GM18868 (cell line): ENCODE data around the gene PPARG.

Source experiments
- ATAC-seq: cut with Tn5 transposase; IDR thresholded peaks from one replicate; pipeline ENCODE4 v1.9.1; 2021; ENCODE audit warnings: mild to moderate bottlenecking, moderate library complexity; ENCODE audit not compliant: unreplicated experiment

The PPARG gene

GRCh38 chr3:12309716-12310115 is 20.8 kb downstream of the PPARG start:
- ATAC-seq: no peak

DNA sequence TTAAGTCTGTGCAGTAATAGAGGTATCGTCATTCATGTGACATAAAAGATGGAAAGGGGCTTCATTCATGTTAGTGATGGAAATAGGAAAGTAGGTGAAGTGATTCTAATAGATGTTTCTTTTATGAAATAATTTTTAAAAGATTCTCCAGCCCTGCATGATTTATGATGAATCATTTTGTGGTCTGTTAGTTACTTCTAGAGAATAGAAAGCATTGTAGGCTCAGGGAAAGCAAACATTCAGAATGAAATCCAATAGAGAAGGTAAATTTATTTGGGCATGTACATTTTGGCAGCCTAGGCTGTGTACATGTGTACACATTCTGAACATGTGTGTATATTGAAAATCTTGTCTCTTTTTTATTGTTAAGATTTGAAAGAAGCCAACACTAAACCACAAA is 23.1 kb downstream of the PPARG start:
- ATAC-seq: no peak

GRCh38 chr3:12313519-12313918 is 24.6 kb downstream of the PPARG start:
- no peak for ATAC-seq

GRCh38 chr3:12316253-12316652 is 27.4 kb downstream of the PPARG start:
- ATAC-seq: no peak

GRCh38 chr3:12316729-12317351 is 28.0 kb downstream of the PPARG start:
- no peak for ATAC-seq

DNA sequence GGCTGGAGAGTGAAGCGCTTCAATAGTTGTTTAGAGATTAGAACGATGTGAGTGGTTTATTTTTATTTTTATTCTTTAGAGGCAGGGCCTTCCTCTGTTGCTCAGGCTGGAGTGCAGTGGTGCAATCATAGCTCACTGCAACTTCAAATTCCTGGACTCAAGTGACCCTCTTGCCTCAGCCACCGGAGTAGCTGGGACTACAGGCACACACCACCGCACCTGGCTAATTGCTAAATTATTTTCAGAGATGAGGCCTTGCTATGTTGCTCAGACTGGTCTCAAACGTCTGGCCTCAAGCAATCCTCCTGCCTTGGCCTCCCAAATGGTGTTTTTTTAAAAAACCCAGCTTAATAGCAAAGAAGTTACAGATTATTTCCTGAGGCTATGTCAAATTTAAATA is 29.0 kb downstream of the PPARG start:
- no peak for ATAC-seq

DNA sequence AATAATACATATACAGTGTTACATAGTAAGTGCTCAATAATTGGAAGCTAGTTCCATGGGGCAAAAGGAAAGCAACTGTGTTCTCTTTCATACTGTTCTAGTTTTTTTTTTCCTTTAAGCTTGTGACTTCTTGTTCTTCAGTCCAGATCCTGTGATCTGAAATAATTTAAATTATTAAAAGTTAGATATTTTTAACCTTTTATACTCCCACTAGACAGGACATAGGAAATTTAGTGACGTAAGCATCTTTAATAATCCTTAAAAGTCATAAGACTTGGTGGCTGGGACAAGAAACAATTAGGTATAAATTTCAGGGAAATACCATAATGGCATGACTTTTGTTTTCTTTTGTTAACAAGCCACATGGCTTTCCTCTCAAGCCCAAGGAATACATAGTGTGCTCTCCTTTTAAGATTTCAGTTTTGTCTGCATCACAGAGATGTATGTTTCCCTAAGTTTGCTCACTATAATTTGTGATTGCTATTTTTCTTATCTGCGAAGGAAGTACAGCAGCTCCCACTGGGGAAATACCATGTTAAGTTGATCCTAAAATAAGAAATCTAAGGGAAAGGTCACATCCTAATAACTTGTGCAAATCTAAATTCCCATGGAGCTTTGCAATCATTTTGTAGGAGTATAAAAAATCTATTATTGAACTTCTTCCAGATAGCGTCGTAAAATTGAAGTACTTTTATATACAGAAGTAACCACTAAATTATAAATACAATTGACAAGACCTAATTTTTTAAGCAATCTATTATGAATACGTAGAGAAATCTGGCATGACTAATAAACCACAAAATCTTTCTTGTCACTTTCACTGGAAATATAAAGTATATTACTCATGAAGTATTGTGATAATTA is 30.1 kb downstream of the PPARG start:
- ATAC-seq: no peak

DNA sequence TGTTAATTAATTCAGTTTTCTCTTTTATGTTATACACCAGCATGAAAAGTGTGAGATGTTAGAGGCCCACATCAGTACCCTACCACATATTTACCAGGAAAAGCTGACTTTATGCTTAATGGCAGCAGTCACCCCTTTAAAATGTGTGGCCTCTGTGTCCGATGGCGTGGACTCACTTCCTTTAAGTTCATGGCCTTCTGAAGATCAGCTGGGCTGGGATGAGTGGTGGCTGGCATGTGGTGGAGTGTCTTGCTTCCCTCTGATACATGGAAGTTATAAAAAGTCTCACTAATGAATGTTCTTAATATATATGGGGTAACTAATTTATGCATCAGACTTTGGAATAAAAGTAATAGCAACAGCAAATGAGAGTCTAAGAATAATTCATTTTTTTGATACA is 32.1 kb downstream of the PPARG start:
- no peak for ATAC-seq

- no peak for ATAC-seq
Observed at GRCh38 chr3:12323237-12323636, 34.4 kb downstream of the PPARG start.

DNA sequence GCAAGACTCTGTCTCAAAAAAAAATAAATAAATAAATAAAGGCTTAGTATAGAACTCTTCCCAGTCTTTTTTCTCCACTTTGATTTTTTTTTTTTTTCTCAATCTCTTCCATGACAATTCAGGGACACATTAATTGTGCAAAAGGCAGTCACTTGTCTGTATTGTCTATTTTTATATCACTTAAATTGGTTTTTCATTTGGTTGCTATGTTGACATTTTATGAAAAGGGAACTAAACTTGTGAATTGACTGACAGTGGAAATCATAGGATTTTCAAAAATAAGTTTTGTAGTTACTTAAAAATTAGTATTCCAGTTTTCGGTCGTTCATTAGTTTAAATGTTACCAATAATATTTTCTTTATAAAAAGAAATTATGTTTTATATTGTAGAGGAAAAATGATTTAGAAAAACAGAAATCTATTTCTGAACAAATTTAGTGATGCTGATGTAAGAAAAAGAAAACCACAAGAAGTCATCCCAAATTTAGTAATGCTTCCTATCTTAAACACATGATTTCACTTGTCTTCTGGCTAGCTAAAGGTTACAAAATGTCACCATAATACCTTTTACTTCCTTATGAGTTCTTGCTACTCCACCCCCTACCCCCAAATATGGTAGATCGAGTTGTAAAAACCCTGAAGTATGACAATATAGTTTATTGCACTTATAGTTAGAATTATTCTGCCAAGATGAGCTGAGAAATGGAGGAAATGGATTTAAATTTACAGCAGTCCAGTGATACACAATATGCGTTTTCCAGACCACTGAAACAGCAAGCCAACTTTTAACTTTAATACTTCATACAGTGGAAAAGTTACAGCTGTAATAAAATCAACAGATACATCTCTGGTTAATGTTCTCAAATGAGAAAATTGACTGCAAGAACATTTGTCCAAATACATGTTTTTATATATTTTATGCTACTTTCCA is 37.0 kb downstream of the PPARG start:
- ATAC-seq: no peak

GRCh38 chr3:12327021-12327420 is 38.2 kb downstream of the PPARG start:
- ATAC-seq: no peak

DNA sequence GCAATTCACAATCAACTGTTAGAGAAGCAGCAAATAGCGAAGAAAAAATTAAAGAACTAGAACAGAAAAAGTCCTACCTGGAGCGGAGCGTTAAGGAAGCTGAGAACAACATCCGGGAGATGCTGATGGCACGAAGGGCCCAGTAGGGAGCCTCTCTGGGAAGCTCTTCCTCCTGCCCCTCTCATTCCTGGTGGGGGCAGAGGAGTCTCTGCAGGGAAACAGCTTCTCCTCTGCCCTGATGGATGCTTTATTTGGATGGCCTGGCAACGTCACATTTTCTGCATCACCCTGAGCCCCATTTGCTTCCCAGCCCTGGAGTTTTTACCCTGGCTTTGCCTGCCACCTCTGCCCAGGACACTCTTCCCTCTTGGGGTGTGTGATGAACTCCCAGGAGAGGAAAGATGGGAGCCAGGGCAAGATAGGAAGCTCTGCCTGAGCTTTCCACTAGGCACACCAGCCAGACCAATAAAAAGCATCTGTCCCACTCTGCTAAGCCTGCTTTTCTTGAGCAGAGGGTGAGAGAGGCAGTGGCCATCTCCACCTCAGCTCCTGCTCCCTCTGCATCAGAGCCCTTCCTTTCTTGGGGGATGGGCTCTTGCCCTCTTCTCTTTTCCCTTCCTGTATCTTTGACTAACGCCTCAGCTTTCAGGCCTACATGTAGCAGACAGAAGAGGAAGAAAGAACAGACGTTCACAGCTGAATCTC is 39.4 kb downstream of the PPARG start:
- ATAC-seq: no peak

- ATAC-seq: no peak
Observed at GRCh38 chr3:12328837-12329462, 40.1 kb downstream of the PPARG start.

GRCh38 chr3:12334786-12335185 is 45.9 kb downstream of the PPARG start:
- ATAC-seq: no peak

DNA sequence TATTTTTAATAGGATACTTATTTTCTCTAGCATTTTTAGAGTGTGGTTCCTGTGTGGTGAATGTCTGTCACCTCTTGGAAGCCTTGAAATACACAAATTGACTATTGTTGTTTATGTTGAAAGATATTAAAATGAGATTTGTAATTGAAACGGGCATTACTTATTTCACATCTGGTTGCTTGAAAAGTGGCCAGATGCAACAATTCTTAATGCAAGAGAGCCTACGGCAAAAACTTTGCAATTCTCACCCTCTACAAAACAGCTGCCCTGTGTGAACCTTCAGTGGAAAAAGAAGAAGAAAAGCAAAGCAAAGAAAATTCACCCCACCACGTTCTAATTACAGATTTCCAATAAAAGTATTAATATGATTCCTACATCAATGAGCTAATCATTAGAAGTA is 46.6 kb downstream of the PPARG start:
- ATAC-seq: no peak

DNA sequence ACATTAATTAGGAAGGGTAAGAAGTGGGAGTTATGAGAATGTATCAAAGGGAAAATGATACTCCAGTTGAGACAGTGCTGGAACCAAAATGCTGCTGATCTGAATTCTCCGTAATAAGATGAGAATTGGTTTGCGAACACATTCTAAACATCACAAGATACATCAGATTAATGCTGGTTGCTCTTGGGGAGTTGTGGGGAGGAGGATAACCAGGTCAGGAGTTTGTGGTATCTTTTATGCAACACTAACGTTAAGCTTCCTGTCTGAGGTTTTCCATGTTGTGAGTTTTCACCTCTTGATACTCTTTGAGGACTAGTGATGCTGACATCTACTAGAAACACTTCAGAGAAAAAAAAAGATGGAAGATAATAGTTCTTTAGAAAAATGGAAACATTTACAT is 47.2 kb downstream of the PPARG start:
- ATAC-seq: no peak

DNA sequence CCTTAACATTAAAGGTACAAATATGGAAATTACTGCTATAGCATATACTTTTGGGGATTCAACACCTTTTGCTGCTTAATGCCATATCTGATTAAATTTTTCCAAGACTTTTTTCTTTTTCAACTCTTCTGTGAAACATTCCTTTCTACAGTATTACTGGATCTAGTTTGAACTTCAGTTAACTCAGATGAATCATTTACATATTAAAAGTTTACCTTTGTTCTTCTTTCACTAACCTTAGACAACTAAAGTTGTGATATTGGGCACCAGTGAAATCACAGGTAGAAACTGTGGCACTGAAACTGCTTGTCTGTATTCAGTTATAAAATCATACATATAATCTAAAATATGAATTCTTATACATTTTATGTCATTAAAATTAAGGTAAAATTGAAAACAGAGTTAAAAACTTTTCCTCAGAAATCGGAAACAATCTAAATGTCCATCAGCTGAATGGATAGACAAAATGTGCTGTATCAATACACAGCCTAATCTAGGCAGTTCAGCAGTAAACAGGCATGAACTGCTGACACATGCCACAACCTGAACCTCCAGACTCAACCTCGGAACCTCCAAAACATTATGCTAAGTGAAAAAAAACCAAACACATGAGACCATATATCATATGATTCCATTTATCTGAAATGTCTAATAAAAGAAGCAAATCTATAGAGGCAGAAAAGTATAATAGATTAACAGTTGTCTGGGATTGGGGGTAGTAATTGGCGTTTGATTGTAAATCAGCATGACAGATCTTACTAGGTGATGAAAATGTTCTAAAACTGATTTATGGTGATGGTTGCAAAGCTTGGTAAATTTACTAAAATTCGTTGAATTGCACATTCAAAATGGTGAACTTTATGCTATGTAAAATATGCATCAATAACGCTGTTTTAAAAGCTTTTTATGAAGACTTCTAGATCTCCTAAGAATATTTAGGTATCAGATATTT is 50.0 kb downstream of the PPARG start:
- no peak for ATAC-seq

DNA sequence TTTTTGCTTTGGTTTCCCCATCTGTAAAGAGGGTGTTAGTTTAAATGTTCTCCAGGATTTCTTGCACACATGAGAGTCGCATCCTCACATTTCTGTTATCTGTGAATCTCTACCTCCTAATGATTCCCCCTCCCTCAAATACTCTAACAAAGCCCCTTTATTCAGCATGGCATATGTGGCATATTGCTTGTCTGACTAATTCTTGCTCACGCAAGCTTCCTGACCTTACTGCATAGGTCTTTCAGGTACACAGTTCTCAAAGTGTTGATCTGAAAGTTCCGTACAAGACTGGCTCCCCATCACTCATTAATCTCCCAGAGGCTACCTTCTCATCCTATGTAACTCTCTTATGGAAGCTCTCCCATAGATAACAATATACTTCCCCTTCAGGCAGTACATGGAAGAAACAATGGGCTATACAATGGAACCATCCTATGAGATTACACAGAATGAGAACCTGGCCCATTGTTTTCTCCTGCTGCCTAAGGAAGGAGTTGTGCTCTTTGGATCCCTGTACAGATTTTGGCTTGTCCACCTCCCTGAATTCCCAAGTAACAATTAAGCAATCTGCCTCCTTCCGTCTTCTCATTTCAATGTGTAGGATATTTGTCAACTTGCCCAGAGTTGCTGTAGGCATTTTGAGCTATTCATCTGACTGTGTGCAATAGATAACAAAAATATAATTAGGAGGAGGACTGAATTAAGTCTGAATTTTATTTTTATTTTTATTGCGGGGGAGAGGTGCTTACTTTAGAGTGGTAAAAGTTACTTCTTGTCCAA is 51.0 kb downstream of the PPARG start:
- no peak for ATAC-seq

GRCh38 chr3:12340506-12340905 is 51.6 kb downstream of the PPARG start:
- ATAC-seq: no peak
